ENCODE data around the gene GAGE12G.
"Not testable (repeated sequence)": the region's sequence is repeated elsewhere in the genome, so short reads cannot be mapped to it uniquely, and the experiment has no call there.

The GAGE12G gene, protein sequence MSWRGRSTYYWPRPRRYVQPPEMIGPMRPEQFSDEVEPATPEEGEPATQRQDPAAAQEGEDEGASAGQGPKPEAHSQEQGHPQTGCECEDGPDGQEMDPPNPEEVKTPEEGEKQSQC

GRCh38 chrX:49570100-49570499 lies at the start of gene GAGE12G:
Gene GAGE12G, plus strand, starts transcription at chrX:49570400. Its CDS starts 1,155 bp downstream, at chrX:49571555.
- not testable (repeated sequence) for TF ChIP-seq GATA3, GATA2 (IDR thresholded peaks at IDR 0.05; ENCODE audit: low read depth, low read length)

GRCh38 chrX:49531877-49532276 lies 38.3 kb upstream of the GAGE12G start, which contains the start of gene GAGE12C:
Gene GAGE12C, plus strand, starts transcription at chrX:49532177. Its CDS starts 1,155 bp downstream, at chrX:49533332.
- not testable (repeated sequence) for TF ChIP-seq GATA3, GATA2 (IDR thresholded peaks at IDR 0.05; ENCODE audit: low read depth, low read length)

DNA sequence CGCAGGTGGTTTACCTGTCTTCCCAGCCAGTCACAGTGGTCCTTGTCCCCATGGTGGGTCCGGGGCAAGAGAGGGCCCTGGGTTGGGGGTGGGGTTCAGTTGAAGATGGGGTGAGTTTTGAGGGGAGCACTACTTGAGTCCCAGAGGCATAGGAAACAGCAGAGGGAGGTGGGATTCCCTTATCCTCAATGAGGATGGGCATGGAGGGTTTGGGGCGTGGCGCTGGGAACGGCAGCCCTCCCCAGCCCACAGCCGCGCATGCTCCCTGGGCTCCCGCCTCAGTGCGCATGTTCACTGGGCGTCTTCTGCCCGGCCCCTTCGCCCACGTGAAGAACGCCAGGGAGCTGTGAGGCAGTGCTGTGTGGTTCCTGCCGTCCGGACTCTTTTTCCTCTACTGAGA lies 28.8 kb upstream of the GAGE12G start, which contains the start of gene GAGE12D:
GAGE12D (plus strand) TSS at position 301 of the 400 bp plus-strand sequence. CDS start 1,155 bp downstream, outside the sequence.
- not testable (repeated sequence) for TF ChIP-seq GATA2, GATA3 (IDR thresholded peaks at IDR 0.05; ENCODE audit: low read depth, low read length)

DNA sequence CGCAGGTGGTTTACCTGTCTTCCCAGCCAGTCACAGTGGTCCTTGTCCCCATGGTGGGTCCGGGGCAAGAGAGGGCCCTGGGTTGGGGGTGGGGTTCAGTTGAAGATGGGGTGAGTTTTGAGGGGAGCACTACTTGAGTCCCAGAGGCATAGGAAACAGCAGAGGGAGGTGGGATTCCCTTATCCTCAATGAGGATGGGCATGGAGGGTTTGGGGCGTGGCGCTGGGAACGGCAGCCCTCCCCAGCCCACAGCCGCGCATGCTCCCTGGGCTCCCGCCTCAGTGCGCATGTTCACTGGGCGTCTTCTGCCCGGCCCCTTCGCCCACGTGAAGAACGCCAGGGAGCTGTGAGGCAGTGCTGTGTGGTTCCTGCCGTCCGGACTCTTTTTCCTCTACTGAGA lies 19.2 kb upstream of the GAGE12G start, which contains the start of gene GAGE12E:
GAGE12E (plus strand) TSS at position 301 of the 400 bp plus-strand sequence. CDS start 1,155 bp downstream, outside the sequence.
- TF ChIP-seq GATA2, GATA3 (IDR thresholded peaks at IDR 0.05; ENCODE audit: low read depth, low read length): not testable (repeated sequence)

- TF ChIP-seq GATA2, GATA3 (IDR thresholded peaks at IDR 0.05; ENCODE audit: low read depth, low read length): not testable (repeated sequence)
Observed at GRCh38 chrX:49560542-49560941, 9.7 kb upstream of the GAGE12G start, which contains the start of gene GAGE12F. Gene GAGE12F, plus strand, starts transcription at chrX:49560842. Its CDS starts 1,155 bp downstream, at chrX:49561997.

- TF ChIP-seq GATA3, GATA2 (IDR thresholded peaks at IDR 0.05; ENCODE audit: low read depth, low read length): not testable (repeated sequence)
Observed at GRCh38 chrX:49579649-49580048, 9.4 kb downstream of the GAGE12G start, which contains the start of gene GAGE12H. Gene GAGE12H, plus strand, starts transcription at chrX:49579949. Its CDS starts 1,155 bp downstream, at chrX:49581104.

DNA sequence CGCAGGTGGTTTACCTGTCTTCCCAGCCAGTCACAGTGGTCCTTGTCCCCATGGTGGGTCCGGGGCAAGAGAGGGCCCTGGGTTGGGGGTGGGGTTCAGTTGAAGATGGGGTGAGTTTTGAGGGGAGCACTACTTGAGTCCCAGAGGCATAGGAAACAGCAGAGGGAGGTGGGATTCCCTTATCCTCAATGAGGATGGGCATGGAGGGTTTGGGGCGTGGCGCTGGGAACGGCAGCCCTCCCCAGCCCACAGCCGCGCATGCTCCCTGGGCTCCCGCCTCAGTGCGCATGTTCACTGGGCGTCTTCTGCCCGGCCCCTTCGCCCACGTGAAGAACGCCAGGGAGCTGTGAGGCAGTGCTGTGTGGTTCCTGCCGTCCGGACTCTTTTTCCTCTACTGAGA lies 19.0 kb downstream of the GAGE12G start, which contains the start of gene GAGE2A:
GAGE2A (plus strand) TSS at position 301 of the 400 bp plus-strand sequence. CDS start 1,155 bp downstream, outside the sequence.
- TF ChIP-seq GATA2, GATA3 (IDR thresholded peaks at IDR 0.05; ENCODE audit: low read depth, low read length): not testable (repeated sequence)

GRCh38 chrX:49598720-49599119 lies 28.5 kb downstream of the GAGE12G start, which contains the start of gene GAGE1:
Gene GAGE1, plus strand, starts transcription at chrX:49599020. Its CDS starts 1,155 bp downstream, at chrX:49600175.
- TF ChIP-seq GATA3, GATA2 (IDR thresholded peaks at IDR 0.05; ENCODE audit: low read depth, low read length): not testable (repeated sequence)

DNA sequence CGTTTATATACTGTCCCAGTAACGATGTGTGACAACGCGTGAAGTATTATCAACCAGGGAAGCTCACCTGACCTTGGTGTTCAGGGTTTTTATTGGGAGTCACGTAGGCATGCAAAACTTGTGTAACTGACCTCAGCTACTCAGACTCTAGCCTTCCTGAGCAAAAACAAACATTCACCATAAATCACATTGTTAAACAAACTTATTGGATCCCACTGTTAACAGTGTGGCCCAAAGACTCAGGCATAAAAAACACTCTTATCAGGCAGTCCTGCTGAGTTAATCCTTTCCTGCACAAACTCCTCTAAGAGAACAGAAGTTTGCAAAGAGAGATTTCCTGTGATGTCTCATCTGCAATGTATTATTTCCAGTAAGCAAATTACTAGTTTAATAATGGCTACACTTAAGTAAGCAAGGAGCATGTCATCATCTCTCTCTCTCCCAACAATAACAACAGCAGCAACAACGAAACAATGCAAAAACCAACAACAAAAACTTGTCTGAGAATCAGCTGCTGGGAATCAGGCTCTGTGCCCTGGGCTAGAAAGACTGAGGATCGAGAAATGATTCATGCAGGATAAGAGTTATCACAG lies 40.6 kb downstream of the GAGE12G start:
- TF ChIP-seq GATA2 (IDR thresholded peaks at IDR 0.05; ENCODE audit: low read depth, low read length) (no peak), GATA3 (IDR thresholded peaks at IDR 0.05; ENCODE audit: low read depth, low read length) (no peak)

- TF ChIP-seq GATA3 (IDR thresholded peaks at IDR 0.05; ENCODE audit: low read depth, low read length) (no peak), GATA2 (IDR thresholded peaks at IDR 0.05; ENCODE audit: low read depth, low read length) (no peak)
Observed at GRCh38 chrX:49618574-49618973, 48.4 kb downstream of the GAGE12G start.

Data from SH-SY5Y (cell line).